HepG2 (cell line): ENCODE measurements around the gene BAZ2A.

Source experiments
- ATF3 ChIP-seq: sonication (generic); formaldehyde crosslinking; IDR thresholded peaks from 2 replicates; pipeline ENCODE4 v1.4.0; 2020; ENCODE audit warnings: missing genetic modification reagents
- CHCHD3 ChIP-seq: sonication (generic); formaldehyde crosslinking; IDR thresholded peaks from 2 replicates; pipeline ENCODE4 v1.8.0; 2022; ENCODE audit warnings: mild to moderate bottlenecking, missing genetic modification reagents, moderate library complexity
- CTCF ChIP-seq: sonication (generic); formaldehyde crosslinking; IDR thresholded peaks from 2 replicates; pipeline ENCODE4 v1.5.0; 2020; ENCODE audit warnings: mild to moderate bottlenecking, missing genetic modification reagents, moderate library complexity
- POLR2A ChIP-seq, 2 experiments: IDR thresholded peaks; 2 replicates each; pipeline ENCODE4 v1.6.1; 2011; ENCODE audit warnings: low read depth in 2 of 2, low read length in 2 of 2, mild to moderate bottlenecking in 1 of 2, moderate library complexity in 1 of 2; ENCODE audit not compliant: insufficient read depth in 1 of 2
- POLR2AphosphoS2 ChIP-seq: IDR thresholded peaks from 2 replicates; pipeline ENCODE4 v1.6.1; 2011; ENCODE audit warnings: low read depth, low read length, improper control_type of control experiment
- TBP ChIP-seq: sonication (generic); formaldehyde crosslinking; IDR thresholded peaks from 2 replicates; pipeline ENCODE4 v1.5.0; 2020; ENCODE audit warnings: missing genetic modification reagents
- ZFP41 ChIP-seq: sonication (generic); formaldehyde crosslinking; IDR thresholded peaks from 2 replicates; pipeline ENCODE4 v1.4.0; 2020; ENCODE audit warnings: mild to moderate bottlenecking, missing genetic modification reagents, borderline replicate concordance
- ZKSCAN8 ChIP-seq: IDR thresholded peaks from 2 replicates; pipeline ENCODE4 v1.6.1; 2016; ENCODE audit warnings: borderline replicate concordance, missing genetic modification reagents, missing compliant biosample characterization
- ZNF251 ChIP-seq: sonication (generic); formaldehyde crosslinking; IDR thresholded peaks from 2 replicates; pipeline ENCODE4 v1.9.0; 2021; ENCODE audit warnings: mild to moderate bottlenecking, missing genetic modification reagents
- ZNF354B ChIP-seq: sonication (generic); formaldehyde crosslinking; IDR thresholded peaks from 2 replicates; pipeline ENCODE4 v1.8.0; 2022; ENCODE audit warnings: mild to moderate bottlenecking, missing genetic modification reagents
- ZNF605 ChIP-seq: sonication (generic); formaldehyde crosslinking; IDR thresholded peaks from 2 replicates; pipeline ENCODE4 v1.8.0; 2022; ENCODE audit warnings: mild to moderate bottlenecking, missing genetic modification reagents
- TF ChIP-seq, protein P1 (sequence below): sonication (generic); formaldehyde crosslinking; IDR thresholded peaks from 2 replicates; pipeline ENCODE4 v1.4.0; 2020; ENCODE audit warnings: missing genetic modification reagents, borderline replicate concordance
- TF ChIP-seq, protein P2 (sequence below): sonication (generic); formaldehyde crosslinking; IDR thresholded peaks from 2 replicates; pipeline ENCODE4 v1.4.0; 2020; ENCODE audit warnings: missing genetic modification reagents

DNA sequence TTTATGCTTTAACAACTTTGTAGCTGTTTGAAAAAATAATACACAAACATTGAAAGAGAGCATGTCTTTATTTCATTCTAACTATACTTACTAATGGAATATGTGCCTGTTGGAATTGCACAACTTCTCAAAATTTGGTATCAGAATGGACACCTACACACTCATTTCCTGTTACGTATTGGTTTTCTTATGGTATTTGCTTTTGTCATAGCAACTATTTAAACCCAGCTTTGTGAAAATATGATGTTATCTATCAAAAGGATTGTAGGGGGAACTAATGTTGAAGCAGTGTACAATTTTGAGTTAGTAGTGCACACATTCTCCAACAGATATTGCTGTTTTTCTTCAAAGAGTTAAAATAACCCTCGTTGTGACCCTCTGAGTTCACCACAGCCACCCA is 55.9 kb downstream of the BAZ2A start:
- TF ChIP-seq POLR2A (IDR thresholded peaks at IDR 0.05; ENCODE audit: insufficient read depth in 1 of 2, low read depth in 2 of 2, low read length in 2 of 2) (no peak), CTCF (no peak), ZKSCAN8 (CRISPR knock-in tag) (no peak), ZFP41 (CRISPR knock-in tag) (no peak), CHCHD3 (CRISPR knock-in tag) (no peak), POLR2AphosphoS2 (no peak), ZNF251 (CRISPR knock-in tag) (no peak), ZNF354B (no peak), TBP (no peak), ZNF605 (no peak), ATF3 (no peak)
- TF ChIP-seq, protein P1, sequence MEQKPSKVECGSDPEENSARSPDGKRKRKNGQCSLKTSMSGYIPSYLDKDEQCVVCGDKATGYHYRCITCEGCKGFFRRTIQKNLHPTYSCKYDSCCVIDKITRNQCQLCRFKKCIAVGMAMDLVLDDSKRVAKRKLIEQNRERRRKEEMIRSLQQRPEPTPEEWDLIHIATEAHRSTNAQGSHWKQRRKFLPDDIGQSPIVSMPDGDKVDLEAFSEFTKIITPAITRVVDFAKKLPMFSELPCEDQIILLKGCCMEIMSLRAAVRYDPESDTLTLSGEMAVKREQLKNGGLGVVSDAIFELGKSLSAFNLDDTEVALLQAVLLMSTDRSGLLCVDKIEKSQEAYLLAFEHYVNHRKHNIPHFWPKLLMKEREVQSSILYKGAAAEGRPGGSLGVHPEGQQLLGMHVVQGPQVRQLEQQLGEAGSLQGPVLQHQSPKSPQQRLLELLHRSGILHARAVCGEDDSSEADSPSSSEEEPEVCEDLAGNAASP (CRISPR knock-in tag), result no peak
- TF ChIP-seq, protein P2, sequence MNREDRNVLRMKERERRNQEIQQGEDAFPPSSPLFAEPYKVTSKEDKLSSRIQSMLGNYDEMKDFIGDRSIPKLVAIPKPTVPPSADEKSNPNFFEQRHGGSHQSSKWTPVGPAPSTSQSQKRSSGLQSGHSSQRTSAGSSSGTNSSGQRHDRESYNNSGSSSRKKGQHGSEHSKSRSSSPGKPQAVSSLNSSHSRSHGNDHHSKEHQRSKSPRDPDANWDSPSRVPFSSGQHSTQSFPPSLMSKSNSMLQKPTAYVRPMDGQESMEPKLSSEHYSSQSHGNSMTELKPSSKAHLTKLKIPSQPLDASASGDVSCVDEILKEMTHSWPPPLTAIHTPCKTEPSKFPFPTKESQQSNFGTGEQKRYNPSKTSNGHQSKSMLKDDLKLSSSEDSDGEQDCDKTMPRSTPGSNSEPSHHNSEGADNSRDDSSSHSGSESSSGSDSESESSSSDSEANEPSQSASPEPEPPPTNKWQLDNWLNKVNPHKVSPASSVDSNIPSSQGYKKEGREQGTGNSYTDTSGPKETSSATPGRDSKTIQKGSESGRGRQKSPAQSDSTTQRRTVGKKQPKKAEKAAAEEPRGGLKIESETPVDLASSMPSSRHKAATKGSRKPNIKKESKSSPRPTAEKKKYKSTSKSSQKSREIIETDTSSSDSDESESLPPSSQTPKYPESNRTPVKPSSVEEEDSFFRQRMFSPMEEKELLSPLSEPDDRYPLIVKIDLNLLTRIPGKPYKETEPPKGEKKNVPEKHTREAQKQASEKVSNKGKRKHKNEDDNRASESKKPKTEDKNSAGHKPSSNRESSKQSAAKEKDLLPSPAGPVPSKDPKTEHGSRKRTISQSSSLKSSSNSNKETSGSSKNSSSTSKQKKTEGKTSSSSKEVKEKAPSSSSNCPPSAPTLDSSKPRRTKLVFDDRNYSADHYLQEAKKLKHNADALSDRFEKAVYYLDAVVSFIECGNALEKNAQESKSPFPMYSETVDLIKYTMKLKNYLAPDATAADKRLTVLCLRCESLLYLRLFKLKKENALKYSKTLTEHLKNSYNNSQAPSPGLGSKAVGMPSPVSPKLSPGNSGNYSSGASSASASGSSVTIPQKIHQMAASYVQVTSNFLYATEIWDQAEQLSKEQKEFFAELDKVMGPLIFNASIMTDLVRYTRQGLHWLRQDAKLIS (CRISPR knock-in tag), result no peak
